ENCODE data around the gene INTS12. TPM values are rescaled to one million over a fixed set of nuclear protein-coding genes. Genes with fewer than 3 reads are reported as not detected.

The INTS12 gene, protein sequence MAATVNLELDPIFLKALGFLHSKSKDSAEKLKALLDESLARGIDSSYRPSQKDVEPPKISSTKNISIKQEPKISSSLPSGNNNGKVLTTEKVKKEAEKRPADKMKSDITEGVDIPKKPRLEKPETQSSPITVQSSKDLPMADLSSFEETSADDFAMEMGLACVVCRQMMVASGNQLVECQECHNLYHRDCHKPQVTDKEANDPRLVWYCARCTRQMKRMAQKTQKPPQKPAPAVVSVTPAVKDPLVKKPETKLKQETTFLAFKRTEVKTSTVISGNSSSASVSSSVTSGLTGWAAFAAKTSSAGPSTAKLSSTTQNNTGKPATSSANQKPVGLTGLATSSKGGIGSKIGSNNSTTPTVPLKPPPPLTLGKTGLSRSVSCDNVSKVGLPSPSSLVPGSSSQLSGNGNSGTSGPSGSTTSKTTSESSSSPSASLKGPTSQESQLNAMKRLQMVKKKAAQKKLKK
- total RNA-seq (10 to 100 TPM in 8 of 9 donors, 1 to 10 TPM in 1; 4.3 to 27.0 (median 16.7) TPM), polyA plus RNA-seq (10 to 100 TPM; 11.3 to 30.8 (median 11.3) TPM)
- long read RNA-seq, donor 1, partial matches to known transcripts = 0 of 2 reads
- long read RNA-seq, donor 1, other reads (novel, unspliced or antisense) = 0 of 2 reads
- long read RNA-seq, donor 2, partial matches to known transcripts = 0 of 5 reads
- long read RNA-seq, donor 2, other reads (novel, unspliced or antisense) = 0 of 5 reads
- long read RNA-seq, donor 3, partial matches to known transcripts = 0 of 4 reads
- long read RNA-seq, donor 3, other reads (novel, unspliced or antisense) = 0 of 4 reads
- long read RNA-seq, donor 4, transcript INTS12-201 (8 exons, 1,710 nt) = minor isoform, 6 of 20 reads
- long read RNA-seq, donor 4, transcript INTS12-206 (7 exons, 1,975 nt) = major isoform, 9 of 20 reads
- long read RNA-seq, donor 4, partial matches to known transcripts = 0 of 20 reads
- long read RNA-seq, donor 4, other reads (novel, unspliced or antisense) = 5 of 20 reads
- long read RNA-seq, donor 5, transcript INTS12-201 (8 exons, 1,710 nt) = minor isoform, 8 of 23 reads
- long read RNA-seq, donor 5, transcript INTS12-206 (7 exons, 1,975 nt) = major isoform, 9 of 23 reads
- long read RNA-seq, donor 5, partial matches to known transcripts = 1 of 23 reads
- long read RNA-seq, donor 5, other reads (novel, unspliced or antisense) = 5 of 23 reads
- long read RNA-seq, donor 6, partial matches to known transcripts = 2 of 8 reads
- long read RNA-seq, donor 6, other reads (novel, unspliced or antisense) = 2 of 8 reads
- long read RNA-seq, donor 7, partial matches to known transcripts = 0 of 2 reads
- long read RNA-seq, donor 7, other reads (novel, unspliced or antisense) = 0 of 2 reads
- long read RNA-seq, donor 8, partial matches to known transcripts = 0 of 2 reads
- long read RNA-seq, donor 8, other reads (novel, unspliced or antisense) = 0 of 2 reads
- long read RNA-seq, donor 9, transcript INTS12-206 (7 exons, 1,975 nt) = major isoform, 5 of 13 reads
- long read RNA-seq, donor 9, partial matches to known transcripts = 7 of 13 reads
- long read RNA-seq, donor 9, other reads (novel, unspliced or antisense) = 0 of 13 reads
- long read RNA-seq, donor 10, partial matches to known transcripts = 9 of 12 reads
- long read RNA-seq, donor 10, other reads (novel, unspliced or antisense) = 0 of 12 reads

DNA sequence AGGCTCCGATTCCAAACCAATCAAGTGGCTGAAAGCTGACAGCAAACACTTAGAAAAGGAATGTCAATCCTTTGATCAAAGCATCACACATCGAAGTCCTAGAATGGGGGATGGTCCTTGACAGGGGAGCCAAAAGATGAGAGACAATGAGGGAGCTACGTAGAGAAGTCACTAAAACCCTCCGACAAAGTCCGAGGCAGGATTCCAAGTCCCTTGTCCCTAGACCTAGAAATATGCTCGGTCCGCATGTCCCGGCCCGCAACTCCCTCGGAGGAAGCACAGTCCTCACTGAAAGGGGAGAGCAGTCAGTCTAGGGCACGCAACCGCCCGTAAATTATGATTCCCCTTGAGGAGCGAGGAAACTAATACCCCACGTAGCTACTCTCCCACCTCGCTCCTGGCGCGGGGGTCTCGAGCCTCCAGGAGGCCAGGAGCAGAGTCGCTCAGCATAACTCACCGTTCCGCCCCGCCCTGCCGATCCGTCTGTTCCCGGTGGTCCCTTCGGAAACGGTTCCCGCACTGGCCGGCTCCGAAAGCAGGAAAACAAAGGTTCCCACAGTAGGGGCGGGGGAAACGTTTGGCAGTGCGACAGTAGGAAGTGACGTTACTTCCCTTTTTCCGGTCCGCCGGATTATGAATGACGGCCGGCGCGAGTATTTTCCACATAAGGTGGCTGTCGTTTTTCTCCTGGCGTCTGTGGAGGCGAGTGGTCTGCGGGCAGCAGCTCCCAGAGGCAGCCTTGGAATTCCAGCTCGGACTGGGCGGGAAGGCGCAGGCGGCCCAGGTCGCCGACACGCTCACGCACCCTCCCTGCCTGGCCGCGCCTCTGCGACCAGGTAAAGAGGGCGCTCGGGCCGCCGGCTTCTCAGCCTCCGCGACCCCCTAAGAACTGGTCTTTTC lies at the start of gene INTS12, which contains the start of gene GSTCD:
INTS12 (minus strand) TSS at position 509 of the 900 bp plus-strand sequence. CDS start 8,684 bp downstream, outside the sequence.
GSTCD (plus strand) TSS at position 604 of the 900 bp plus-strand sequence. CDS start 8,830 bp downstream, outside the sequence.
- WGBS, 4 donors = 0 to 1% (median 1%) methylated on average over 17 to 63 of the region's 63 CpGs
- Histone ChIP-seq H3K27ac (peak within 1 kb of the TSS; percentile 57 to 93 (median 82)), H3K9me3 (replicated peaks in 1 of 3) (no peaks in the 10 kb centered on the region), H3K36me3 (replicated peaks in 1 of 2) (no peaks in the 10 kb centered on the region), H3K4me1 (replicated peaks in 1 of 2) (peaks cover 7 to 22% of the 10 kb centered on the region in 2 donors), H3K27me3 (no peaks in the 10 kb centered on the region), H3K4me3 (peak within 1 kb of the TSS; percentile 48 to 97 (median 92))
- TF ChIP-seq, protein P1, sequence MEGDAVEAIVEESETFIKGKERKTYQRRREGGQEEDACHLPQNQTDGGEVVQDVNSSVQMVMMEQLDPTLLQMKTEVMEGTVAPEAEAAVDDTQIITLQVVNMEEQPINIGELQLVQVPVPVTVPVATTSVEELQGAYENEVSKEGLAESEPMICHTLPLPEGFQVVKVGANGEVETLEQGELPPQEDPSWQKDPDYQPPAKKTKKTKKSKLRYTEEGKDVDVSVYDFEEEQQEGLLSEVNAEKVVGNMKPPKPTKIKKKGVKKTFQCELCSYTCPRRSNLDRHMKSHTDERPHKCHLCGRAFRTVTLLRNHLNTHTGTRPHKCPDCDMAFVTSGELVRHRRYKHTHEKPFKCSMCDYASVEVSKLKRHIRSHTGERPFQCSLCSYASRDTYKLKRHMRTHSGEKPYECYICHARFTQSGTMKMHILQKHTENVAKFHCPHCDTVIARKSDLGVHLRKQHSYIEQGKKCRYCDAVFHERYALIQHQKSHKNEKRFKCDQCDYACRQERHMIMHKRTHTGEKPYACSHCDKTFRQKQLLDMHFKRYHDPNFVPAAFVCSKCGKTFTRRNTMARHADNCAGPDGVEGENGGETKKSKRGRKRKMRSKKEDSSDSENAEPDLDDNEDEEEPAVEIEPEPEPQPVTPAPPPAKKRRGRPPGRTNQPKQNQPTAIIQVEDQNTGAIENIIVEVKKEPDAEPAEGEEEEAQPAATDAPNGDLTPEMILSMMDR (IDR thresholded peaks at IDR 0.05) = peak in 1 of 6 experiments; percentile 38
- TF ChIP-seq POLR2A (IDR thresholded peaks at IDR 0.05) = peak; percentile 65 to 85
- intact Hi-C loops (cut with DNase I) = no loop called here
- DNase-seq = peak; percentile 91 to 97 (median 95)

DNA sequence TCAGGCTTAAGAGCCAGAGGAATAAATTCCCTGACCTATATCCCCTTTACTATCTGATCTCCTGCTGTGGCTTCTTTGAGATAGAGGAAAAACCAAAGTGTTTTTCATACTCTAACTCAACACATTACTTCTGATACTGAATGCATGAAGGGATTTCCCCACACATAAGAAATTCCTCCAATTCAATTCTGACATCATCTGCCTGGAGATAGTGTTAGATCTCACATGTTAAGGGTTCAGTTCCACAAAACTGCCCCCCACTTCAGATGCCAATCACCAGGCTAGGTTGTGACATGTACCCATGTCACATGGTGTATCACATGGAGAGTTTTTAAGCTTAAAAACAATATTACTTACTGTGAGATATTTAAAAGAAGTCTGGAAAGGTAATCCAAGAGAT lies 46.9 kb upstream of the INTS12 start:
- Histone ChIP-seq H3K36me3 (replicated peaks in 1 of 2) (no peaks in the 10 kb centered on the region), H3K4me1 (replicated peaks in 1 of 2) (no peaks in the 10 kb centered on the region), H3K4me3 (no peak overlapping the region), H3K9me3 (replicated peaks in 1 of 3) (no peaks in the 10 kb centered on the region), H3K27ac (no peak overlapping the region), H3K27me3 (no peaks in the 10 kb centered on the region)
- intact Hi-C loops (cut with DNase I) = no loop called here
- no peak for TF ChIP-seq POLR2A (IDR thresholded peaks at IDR 0.05)
- TF ChIP-seq, protein P1 (IDR thresholded peaks at IDR 0.05) = no peak
- DNase-seq = no peak

DNA sequence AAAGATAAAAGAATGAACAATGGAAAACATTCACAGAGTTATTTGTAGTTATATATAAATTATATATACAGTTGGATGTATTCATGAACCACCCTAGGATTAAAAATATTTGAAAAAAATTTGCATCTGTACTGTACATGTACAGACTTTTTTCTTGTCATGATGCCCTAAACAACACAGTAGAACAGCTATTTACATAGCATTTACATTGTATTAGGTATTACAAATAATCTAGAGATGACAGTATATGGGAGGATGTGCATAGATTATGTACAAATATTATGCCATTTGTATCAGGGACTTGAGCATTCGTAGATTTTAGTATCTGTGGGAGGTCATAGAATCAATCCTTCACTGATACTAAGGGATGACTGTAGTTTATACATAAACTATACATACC lies 44.9 kb upstream of the INTS12 start:
- intact Hi-C loops (cut with DNase I) = no loop called here
- H3K36me3 ChIP-seq (replicated peaks in 1 of 2) = no peaks in the 10 kb centered on the region
- TF ChIP-seq POLR2A (IDR thresholded peaks at IDR 0.05) = no peak
- TF ChIP-seq, protein P1 (IDR thresholded peaks at IDR 0.05) = no peak
- no peaks in the 10 kb centered on the region for H3K4me1 ChIP-seq (replicated peaks in 1 of 2)
- no peak overlapping the region for H3K4me3 ChIP-seq
- H3K27ac ChIP-seq = no peak overlapping the region
- no peaks in the 10 kb centered on the region for H3K27me3 ChIP-seq
- WGBS, 4 donors = 78 to 97% (median 95%) methylated on average over 1 of the region's 1 CpG
- no peak for DNase-seq
- H3K9me3 ChIP-seq (replicated peaks in 1 of 3) = no peaks in the 10 kb centered on the region

Measured in adrenal gland (tissue), 19 donors.